Endothelial cell of umbilical vein (primary cell): ENCODE results near the gene MRPS34. TPM values are rescaled to one million over a fixed set of nuclear protein-coding genes. Genes with fewer than 3 reads are reported as not detected.

Experiments used
- BruUV-seq: library from RNA; stranded (reverse); fragments of 400-500 nt; replicated peaks from 2 replicates; lab custom pipeline; 2021; lab: Mats Ljungman, UMichigan
- CTCF ChIA-PET: fragments of 300-600, 350-600 bp; sonication (Branson Sonifier 250); formaldehyde crosslinking; loops from one replicate; lab custom pipeline; 2021; ENCODE audit warnings: antibody characterized with exemption, inconsistent platforms; lab: Charles Lee
- POLR2A ChIA-PET: fragments of 300-600, 350-600 bp; sonication (Branson Sonifier 250); formaldehyde crosslinking; loops from one replicate; lab custom pipeline; 2021; ENCODE audit warnings: antibody characterized with exemption, inconsistent platforms; lab: Charles Lee
- DNase-seq: peaks from one replicate; pipeline ENCODE4 v3.0.0-alpha.2; 2011; ENCODE audit warnings: low read depth, low spot score
- FAIRE-seq: peaks from 2 replicates; lab custom pipeline; 2011; peaks lifted over from hg19 to GRCh38; lab: Jason Lieb, UNC
- H2AFZ ChIP-seq: 2 replicates; pipeline ENCODE4 v1.6.0; 2012; ENCODE audit warnings: low read depth, low read length, control low read depth, inconsistent platforms
- H3K27ac ChIP-seq: 2 replicates; pipeline ENCODE4 v1.5.1; 2011; ENCODE audit warnings: low read depth, mild to moderate bottlenecking, control low read depth, low read length, moderate library complexity; ENCODE audit not compliant: insufficient read depth
- H3K27me3 ChIP-seq, 2 experiments: 2 replicates each; pipeline versions ENCODE4 v1.6.0 to v1.6.1; 2011; ENCODE audit warnings: low read length in 2 of 2, mixed read lengths in 1 of 2; ENCODE audit not compliant: control insufficient read depth in 2 of 2, insufficient read depth in 2 of 2
- H3K36me3 ChIP-seq, 2 experiments: 2 replicates in 1 of 2; 3 replicates in 1 of 2; pipeline ENCODE4 v1.5.1; 2011; ENCODE audit warnings: low read length in 2 of 2, mild to moderate bottlenecking in 1 of 2, moderate library complexity in 1 of 2; ENCODE audit not compliant: control insufficient read depth in 2 of 2, insufficient read depth in 2 of 2; ENCODE audit errors: extremely low read depth in 1 of 2
- H3K4me1 ChIP-seq: 3 replicates; pipeline ENCODE4 v1.5.1; 2011; ENCODE audit warnings: mild to moderate bottlenecking, low read length; ENCODE audit not compliant: control insufficient read depth, insufficient read depth; ENCODE audit errors: extremely low read depth
- H3K4me2 ChIP-seq: 2 replicates; pipeline ENCODE4 v1.6.1; 2011; ENCODE audit warnings: low read length, control low read depth, mixed read lengths; ENCODE audit not compliant: insufficient read depth
- H3K4me3 ChIP-seq, 3 experiments: fragments of 200-600 bp in 1 of 3; sonication (generic), shearing (Covaris generic) in 1 of 3; replicated peaks in 1 of 3; 2 replicates each; pipeline ENCODE4 v1.5.1; 2011 to 2016; ENCODE audit warnings: control low read depth in 3 of 3, low read length in 3 of 3, mild to moderate bottlenecking in 2 of 3, inconsistent platforms in 1 of 3, low read depth in 1 of 3, moderate library complexity in 1 of 3; ENCODE audit not compliant: insufficient read depth in 1 of 3
- H3K79me2 ChIP-seq: 2 replicates; pipeline ENCODE4 v1.6.0; 2012; ENCODE audit warnings: low read length, inconsistent platforms; ENCODE audit not compliant: control insufficient read depth, insufficient read depth
- H3K9ac ChIP-seq: replicated peaks from 2 replicates; pipeline ENCODE3; 2011; ENCODE audit warnings: low read length, control low read depth; ENCODE audit not compliant: insufficient read depth; ENCODE audit errors: extremely low read depth
- H3K9me1 ChIP-seq: replicated peaks from 3 replicates; pipeline ENCODE4 v1.6.0; 2011; ENCODE audit warnings: mild to moderate bottlenecking, low read length; ENCODE audit not compliant: control insufficient read depth, insufficient read depth; ENCODE audit errors: extremely low read depth
- H3K9me3 ChIP-seq: replicated peaks from 2 replicates; pipeline ENCODE4 v1.5.1; 2012; ENCODE audit warnings: low read length, inconsistent platforms; ENCODE audit not compliant: control insufficient read depth, insufficient read depth
- H4K20me1 ChIP-seq: replicated peaks from 2 replicates; pipeline ENCODE3; 2011; ENCODE audit warnings: mild to moderate bottlenecking, low read length; ENCODE audit not compliant: control insufficient read depth, insufficient read depth; ENCODE audit errors: extremely low read depth
- CTCF ChIP-seq, 2 donors: IDR thresholded peaks; 1 replicate in 1 of 2; 2 replicates in 1 of 2; pipeline ENCODE4 v1.5.1; 2011; ENCODE audit warnings: low read length in 2 of 2, mild to moderate bottlenecking in 2 of 2, moderate library complexity in 2 of 2, control low read depth in 1 of 2, inconsistent platforms in 1 of 2, low read depth in 1 of 2; ENCODE audit not compliant: insufficient read depth in 1 of 2; ENCODE audit errors: extremely low read depth in 1 of 2
- EZH2 ChIP-seq: IDR thresholded peaks from 2 replicates; pipeline ENCODE4 v1.6.1; 2012; ENCODE audit warnings: borderline replicate concordance, low read depth, mild to moderate bottlenecking, moderate library complexity, low read length, inconsistent platforms; ENCODE audit not compliant: severe bottlenecking
- FOS ChIP-seq: IDR thresholded peaks from 2 replicates; pipeline ENCODE4 v1.6.1; 2011; ENCODE audit warnings: mild to moderate bottlenecking, low read length, moderate library complexity, borderline replicate concordance; ENCODE audit not compliant: insufficient read depth
- GATA2 ChIP-seq: IDR thresholded peaks from 2 replicates; pipeline ENCODE4 v1.7.0; 2011; ENCODE audit warnings: low read depth, mild to moderate bottlenecking, moderate library complexity, mixed read lengths, low read length; ENCODE audit not compliant: insufficient read length, insufficient read depth
- JUN ChIP-seq: IDR thresholded peaks from 2 replicates; pipeline ENCODE4 v1.6.1; 2011; ENCODE audit warnings: borderline replicate concordance, low read depth; ENCODE audit not compliant: insufficient read length, insufficient read depth
- MAX ChIP-seq: IDR thresholded peaks from 2 replicates; pipeline ENCODE4 v1.6.1; 2011; ENCODE audit not compliant: insufficient read depth, insufficient read length
- MYC ChIP-seq: IDR thresholded peaks from one replicate; pipeline ENCODE4 v1.6.1; 2011; ENCODE audit warnings: mild to moderate bottlenecking, low read depth, low read length
- POLR2A ChIP-seq: IDR thresholded peaks from 2 replicates; pipeline ENCODE4 v1.6.1; 2012; ENCODE audit warnings: low read depth, mild to moderate bottlenecking, control low read depth, low read length
- POLR2AphosphoS5 ChIP-seq: IDR thresholded peaks from 2 replicates; pipeline ENCODE4 v1.6.1; 2012; ENCODE audit warnings: low read depth, mild to moderate bottlenecking, control low read depth, low read length, moderate library complexity; ENCODE audit not compliant: insufficient read depth
- dilution Hi-C: fragments of 300-500 bp; cut with MboI; formaldehyde crosslinking; loops from one replicate; pipeline ENCODE4 v1.15.0; 2019; ENCODE audit warnings: low sequenced_read_pairs; ENCODE audit not compliant: extremely low pct_ligation_motif_present
- intact Hi-C: fragments of 100-400 bp; cut with micrococcal nuclease; formaldehyde crosslinking; loops from one replicate; pipeline ENCODE4 v1.10.0; 2022
- polyA plus RNA-seq, 4 experiments: library from polyadenylated mRNA; depleted of rRNA in 3 of 4; stranded (reverse) in 3 of 4; unstranded in 1 of 4; fragments of >200 nt; gene quantifications; 2 replicates each; pipeline versions ENCODE4 v1.2.1 to v1.2.3, GENCODE V29; 2011 to 2012; ENCODE audit warnings: missing spikeins in 1 of 4
- total RNA-seq: library from RNA; stranded (reverse); gene quantifications from 2 replicates; pipeline ENCODE4 v1.2.3, GENCODE V29; 2021

Gene MRPS34
- total and polyA plus RNA-seq, 2 donors (not counting 3 experiments of a cell fraction or from before 2014, with no cell fraction given): 82.1 to 102 TPM

GRCh38 chr16:1779234-1779701 lies 6.3 kb upstream of the MRPS34 start:
- FAIRE-seq (no peak), DNase-seq (no peak)
- H2AFZ ChIP-seq: no peak overlapping the region
- peaks cover 17% of the 10 kb centered on the region for H3K4me1 ChIP-seq
- no peaks in the 10 kb centered on the region for H4K20me1 ChIP-seq
- ChIA-PET POLR2A (no interaction called here), CTCF (no interaction called here)
- H3K36me3 ChIP-seq: peaks cover 0 to 45% of the 10 kb centered on the region in 2 experiments
- intact Hi-C loops: no loop called here
- H3K9me1 ChIP-seq: no peaks in the 10 kb centered on the region
- H3K79me2 ChIP-seq: peaks cover 13% of the 10 kb centered on the region
- H3K27me3 ChIP-seq: no peaks in the 10 kb centered on the region
- H3K9me3 ChIP-seq: no peaks in the 10 kb centered on the region
- H3K9ac ChIP-seq: no peak overlapping the region
- no peak overlapping the region for H3K4me2 ChIP-seq
- H3K4me3 ChIP-seq: no peak overlapping the region
- BruUV-seq: no TSS peak
- H3K27ac ChIP-seq: no peak overlapping the region
- dilution Hi-C loops: no loop called here
- TF ChIP-seq JUN: no peak
- no peak for TF ChIP-seq MYC
- TF ChIP-seq EZH2: no peak
- TF ChIP-seq MAX: no peak
- TF ChIP-seq POLR2AphosphoS5: no peak
- TF ChIP-seq FOS: no peak
- no peak for TF ChIP-seq CTCF (IDR thresholded peaks at IDR 0.05; ENCODE audit: extremely low read depth in 1 of 2, insufficient read depth in 1 of 2, low read depth in 1 of 2, low read length in 2 of 2)
- no peak for TF ChIP-seq GATA2
- no peak for TF ChIP-seq POLR2A
